ENCODE data around the gene CNTN1.

GRCh38 chr12:40963751-40964150 is 271.5 kb downstream of the CNTN1 start:
- TF ChIP-seq CTCF (IDR thresholded peaks at IDR 0.05; ENCODE audit: poor library complexity, severe bottlenecking) = no peak
- TF ChIP-seq POLR2AphosphoS5 (IDR thresholded peaks at IDR 0.05) = no peak
- TF ChIP-seq EZH2 (IDR thresholded peaks at IDR 0.05; ENCODE audit: borderline replicate concordance, insufficient read depth, low read length, poor library complexity, severe bottlenecking) = no peak
- TF ChIP-seq MXI1 (conservative IDR thresholded peaks at IDR 0.05; ENCODE audit: poor library complexity, severe bottlenecking) = no peak
- no peak for TF ChIP-seq TAF1 (IDR thresholded peaks at IDR 0.05; ENCODE audit: low read depth)

Measured in neural cell (in vitro differentiated cells).